CD4-positive, alpha-beta T cell treated with Interleukin-21 for 1 hour (primary cell): ENCODE results near the gene B4GAT1.
"Not testable (repeated sequence)": the region's sequence is repeated elsewhere in the genome, so short reads cannot be mapped to it uniquely, and the experiment has no call there.

Experiments
- DNase-seq: peaks from one replicate; pipeline ENCODE4 v3.0.0-alpha.2; 2020

The B4GAT1 gene

GRCh38 chr11:66320289-66320688 lies 27.1 kb downstream of the B4GAT1 start:
- DNase-seq = not testable (repeated sequence)

DNA sequence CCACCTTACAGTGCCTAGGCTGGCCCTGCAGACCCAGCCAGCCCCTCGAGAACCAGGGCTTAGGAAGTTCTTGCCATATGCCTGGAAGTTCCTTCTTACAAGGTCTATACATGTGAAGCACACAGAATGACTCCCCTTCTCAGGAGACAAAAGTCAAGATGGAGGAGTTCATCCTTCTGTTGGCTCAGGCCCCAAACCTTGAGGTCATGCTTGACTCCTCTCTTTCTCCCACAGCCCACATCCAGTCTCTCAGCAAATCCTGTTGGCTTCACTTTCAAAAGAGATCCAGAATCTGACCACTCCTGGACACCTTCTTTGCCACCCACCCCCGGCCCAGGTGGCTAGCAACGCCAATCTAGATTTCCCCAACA lies 28.8 kb downstream of the B4GAT1 start:
- DNase-seq = no peak

DNA sequence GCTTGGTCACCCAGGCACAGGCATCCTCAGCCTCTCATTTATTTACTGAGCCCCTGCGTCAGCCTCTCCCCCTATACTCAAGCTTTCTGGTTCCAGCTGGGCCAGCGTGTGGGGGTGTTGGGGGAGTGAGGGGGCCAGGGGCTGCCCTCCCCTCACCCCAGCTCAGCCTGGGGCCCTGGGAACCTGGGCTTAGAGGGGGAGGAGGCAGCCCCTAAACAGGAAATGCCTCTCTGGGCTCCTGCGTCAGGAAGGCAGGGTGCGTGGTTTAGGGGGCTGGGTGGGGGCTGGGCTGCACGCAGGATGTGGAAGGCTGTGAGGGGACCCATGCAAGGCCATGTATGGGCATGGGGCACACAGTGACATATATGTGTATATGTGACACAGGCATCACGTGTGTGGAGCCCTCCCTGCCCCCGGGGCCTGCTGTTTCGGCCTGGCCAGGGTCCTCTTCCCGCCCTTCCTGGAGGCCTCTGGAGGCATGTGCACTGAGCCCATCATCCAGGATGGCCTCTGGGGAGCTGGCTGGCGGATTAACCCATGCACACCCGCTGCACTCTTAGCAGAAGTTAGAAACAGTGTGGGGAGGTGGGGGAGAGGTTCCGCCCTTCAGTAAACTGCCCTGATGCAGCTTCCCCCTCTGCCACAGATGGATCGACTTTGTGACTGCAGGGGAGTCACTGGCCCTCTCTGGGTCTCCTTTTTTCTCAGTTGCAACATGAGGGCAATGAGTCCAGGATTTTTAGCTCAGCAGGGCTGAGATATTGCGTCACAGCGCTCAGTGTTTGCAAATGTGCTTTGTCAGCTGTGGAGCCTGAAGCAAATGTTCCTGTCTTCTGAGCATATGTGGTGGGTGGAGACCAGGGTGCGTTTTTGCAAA lies 29.5 kb downstream of the B4GAT1 start:
- peak; percentile 74 for DNase-seq

DNA sequence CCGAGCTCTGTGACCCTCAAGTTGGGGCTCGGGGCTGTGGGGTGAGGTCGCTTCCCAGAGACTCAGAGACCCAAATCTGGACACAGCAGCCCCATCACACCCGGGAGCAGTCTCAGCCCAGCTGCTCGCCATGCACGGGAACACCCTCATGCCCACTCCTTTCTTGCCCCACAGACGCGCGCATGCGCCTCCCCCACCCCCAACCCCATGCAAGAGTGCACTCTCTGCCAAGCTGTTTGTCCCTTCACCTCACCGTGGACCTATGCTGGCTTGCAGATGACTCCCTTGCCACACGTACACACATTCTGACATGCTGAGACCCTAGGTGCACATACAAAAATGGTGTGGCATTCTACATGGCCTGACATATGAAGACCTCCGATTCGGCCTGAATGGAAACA lies 30.1 kb downstream of the B4GAT1 start:
- DNase-seq = peak; percentile 41

DNA sequence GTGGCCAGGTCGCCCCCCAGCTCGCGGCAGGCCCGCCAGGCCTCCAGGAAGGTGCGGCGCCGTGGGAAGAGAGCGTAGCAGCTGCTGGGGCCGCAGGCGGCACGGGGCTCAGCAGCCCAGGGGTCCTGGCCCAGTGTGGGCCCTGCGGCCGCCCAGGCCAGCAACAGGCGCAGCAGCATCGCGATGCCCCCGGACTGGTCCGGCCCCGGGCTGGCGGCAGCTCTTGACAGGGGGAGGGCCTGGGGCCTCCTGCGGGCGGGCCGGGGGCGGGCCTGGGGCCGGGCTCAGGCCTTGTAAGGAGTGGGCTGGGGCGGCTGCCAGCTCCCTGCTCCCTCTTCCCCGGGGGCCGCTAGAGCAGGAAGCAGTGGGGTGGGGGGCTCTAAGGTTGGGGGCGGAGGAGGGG lies 30.6 kb downstream of the B4GAT1 start, which contains the start of gene CD248:
Gene CD248, minus strand, starts transcription at position 196 of the 403 bp plus-strand sequence. Its CDS starts 17 bp downstream, at position 179.
- DNase-seq = no peak

DNA sequence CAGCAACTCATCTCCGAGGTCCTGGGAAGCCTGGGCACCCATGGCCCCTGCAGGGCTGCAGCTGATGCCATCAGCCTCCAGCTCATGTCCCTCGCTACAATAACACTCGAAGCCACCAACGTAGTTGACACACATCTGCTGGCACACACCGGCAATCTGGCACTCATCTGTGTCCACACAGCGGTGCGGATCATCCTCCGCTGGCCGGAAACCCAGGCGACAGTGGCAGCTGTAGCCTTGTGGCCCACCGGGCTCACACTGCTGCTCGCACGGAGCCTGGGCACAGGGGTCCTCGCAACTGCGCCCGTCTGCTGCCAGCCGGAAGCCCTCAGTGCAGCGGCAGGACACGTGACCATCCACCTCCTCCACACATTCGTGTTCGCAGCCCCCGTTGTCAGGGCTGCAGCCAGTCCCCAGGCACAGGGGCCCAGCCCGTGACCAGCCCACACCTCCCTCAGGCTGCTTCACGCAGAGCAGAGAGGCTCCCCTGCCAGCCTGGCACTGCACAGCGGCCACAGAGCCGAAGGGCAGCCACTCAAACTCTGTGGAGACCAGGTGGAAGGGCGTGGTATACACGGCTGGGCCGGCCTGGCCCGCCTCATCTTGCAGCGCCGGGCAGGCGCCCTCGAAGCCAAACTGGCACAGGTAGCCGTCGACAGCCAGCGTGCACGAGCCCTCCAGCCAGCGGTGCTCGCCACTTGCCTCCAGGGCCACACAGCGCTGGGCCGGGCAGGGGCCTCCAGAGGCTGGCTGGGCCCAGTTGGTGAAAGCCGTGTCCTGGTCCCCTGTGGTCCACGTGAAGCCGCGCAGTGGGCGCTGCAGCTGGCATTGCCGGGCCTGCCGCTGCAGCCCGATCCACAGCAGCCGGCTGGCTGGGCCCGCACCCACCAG lies 31.3 kb downstream of the B4GAT1 start:
- DNase-seq = no peak

DNA sequence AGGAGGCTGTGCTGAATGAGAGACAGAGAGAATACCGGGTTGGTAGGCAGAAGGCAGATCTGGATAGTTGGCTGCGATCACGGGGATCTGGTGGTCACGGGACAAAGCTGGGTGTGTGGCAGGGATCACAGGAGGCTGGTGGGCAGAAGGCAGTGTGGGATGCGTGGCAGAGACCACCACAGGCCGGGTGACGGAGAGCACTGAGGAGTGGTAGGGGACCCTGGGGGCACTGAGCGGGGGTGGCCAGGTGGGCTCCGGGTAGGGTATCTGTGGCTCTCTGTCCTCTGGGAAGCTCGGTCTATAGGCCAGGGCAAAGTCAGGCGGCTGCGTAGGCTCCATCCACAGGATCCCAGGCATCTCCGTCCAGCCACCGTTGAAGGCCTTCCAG lies 31.9 kb downstream of the B4GAT1 start:
- DNase-seq = no peak

- DNase-seq = no peak
Observed at GRCh38 chr11:66314561-66315497, 32.6 kb downstream of the B4GAT1 start.

DNA sequence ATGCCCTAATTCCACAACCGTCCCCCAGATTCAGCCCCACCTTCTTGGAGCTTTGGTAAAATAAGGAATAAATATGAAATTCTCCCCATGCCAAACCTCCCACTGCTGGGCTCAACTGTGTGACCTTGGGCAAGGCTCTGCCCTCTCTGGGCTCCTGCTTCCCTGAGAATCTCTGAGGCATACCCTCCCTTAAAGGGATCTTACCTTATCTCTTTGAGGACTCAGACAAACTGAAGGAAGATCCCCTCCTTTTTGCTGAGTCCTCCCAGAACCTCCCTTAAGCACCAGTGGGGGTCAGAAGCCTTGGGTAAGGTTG lies 33.3 kb downstream of the B4GAT1 start:
- DNase-seq = no peak

DNA sequence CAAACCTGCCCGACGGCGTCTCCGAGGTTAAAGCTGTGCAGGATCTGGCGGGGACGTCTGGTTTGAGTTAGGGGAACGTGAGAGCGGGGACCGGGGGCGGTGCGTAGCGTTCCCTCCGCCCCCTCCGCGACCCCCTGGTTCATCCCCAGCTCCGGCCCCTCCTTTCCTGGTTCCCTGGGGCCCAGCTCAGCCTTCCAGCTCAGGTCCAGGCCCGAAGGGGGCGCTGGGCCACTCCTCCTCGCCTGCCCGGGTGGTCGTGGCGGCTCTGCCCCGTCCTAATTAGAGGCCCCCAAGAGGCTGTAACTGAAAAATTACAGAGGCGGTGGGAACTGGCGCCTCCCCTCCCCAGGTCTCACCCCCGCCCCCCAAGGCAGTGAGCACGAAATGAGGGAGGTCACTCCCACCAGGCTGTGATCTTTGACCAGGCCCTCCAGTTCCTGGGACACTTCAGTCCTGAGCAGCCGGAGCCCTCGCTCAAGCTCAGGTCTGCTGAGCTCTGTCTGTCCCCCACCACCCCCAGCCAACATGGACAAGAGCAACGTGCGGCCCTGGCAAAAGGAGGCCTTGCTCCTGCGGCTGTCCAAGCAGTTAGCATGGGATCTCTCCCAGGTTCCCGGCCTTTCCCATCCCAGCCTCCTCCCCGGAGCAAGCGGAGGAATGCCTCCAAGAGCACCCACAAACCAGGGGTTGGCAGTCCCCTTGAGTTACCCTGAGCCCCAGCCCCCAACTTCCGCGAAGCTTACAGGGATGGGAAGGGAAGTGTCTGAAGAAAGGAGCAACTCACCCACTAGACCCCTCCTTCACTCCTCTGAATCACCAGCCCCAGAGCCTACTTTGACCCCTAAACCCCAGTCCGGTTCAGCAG lies 33.9 kb downstream of the B4GAT1 start:
- no peak for DNase-seq

DNA sequence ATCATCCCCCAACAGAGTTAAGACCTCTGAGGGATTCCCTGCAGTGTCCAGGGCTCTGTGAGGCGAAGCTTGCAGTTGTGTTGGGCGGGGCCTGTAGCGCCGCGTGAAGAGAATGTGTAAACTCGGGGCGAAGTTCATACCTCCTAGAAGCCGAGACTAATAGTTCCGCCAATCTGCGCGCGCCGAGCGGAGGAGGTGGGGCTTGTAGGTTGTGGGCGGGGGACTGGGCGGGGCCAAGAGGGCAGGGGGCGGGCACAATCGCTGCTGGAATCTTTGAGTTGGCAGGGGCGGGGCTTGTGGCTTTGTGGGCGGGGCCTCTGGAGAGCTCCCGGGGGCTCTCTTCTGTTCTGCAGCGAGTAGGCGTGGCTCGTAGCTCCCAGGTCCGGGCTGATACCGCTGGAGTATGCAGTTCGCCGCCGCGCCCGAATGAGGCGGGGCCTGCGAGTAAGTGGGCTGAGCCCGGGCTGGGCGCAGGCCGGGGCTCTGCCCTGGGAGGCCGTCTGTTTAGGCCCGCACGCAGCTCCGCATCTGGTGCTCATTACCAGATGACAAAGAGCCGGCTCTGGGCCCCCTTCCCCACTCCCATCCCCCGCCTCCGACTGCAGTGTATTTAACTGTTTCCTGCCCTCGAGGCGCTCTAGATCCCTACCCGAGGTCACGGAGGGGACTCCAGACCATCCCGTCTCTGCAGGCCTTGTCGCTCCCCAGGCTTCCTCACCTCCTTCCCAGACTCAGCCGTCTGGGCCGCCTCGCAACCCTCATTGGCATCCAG lies 34.7 kb downstream of the B4GAT1 start:
- DNase-seq = peak; percentile 98

DNA sequence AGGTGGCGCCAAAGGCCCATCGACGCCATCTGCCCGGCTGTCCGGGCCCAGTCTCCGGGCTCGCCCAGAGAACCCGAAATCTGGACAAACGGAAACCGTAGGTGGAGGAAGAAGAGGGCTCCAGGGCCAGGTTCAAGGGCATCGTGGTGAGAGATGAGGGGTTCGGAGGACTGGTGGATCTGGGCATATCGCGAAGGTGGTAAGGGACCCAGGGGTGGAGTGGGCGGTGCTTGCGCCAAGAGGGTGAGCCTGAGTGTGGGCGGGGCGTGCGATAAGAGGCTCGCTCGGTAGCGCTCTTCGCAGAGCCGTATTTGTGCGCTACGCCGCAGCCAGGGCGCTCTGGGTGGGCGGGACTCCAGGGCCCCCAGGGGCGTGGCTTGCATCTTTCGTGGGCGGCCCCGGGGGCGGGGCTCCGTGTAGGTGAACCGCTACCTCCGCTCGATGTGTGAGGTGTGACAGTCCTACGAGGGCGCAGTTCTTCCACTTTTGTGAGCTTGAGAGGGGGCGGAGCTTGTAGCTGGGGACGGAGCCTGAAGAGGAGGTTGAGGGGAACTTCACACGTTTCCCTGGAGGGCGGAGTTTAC lies 35.4 kb downstream of the B4GAT1 start:
- DNase-seq = peak; percentile 99

DNA sequence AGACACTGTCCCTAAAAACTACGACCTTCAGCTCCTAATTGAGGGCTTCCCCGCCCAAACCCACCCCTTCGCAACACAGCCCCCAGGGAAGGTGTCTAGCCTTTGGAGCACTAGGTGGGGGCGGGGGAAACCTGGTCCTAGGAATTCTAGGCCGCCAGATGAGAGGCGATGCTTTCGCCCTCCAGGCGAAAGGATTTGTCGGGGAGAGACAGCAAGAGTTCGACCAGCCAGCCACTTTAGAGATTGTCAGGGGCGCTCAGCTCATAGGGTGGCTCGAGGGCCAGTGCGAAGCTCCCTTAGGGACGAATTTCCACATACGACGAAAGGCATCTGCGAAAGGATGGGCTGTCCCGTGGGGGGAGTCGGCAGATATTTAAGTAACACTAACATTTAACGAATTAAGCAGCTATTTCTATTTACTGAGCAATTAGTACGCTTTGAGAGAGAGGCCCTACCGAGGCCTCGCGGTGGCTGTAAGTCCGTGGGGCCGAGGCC lies 35.9 kb downstream of the B4GAT1 start:
- DNase-seq = no peak

DNA sequence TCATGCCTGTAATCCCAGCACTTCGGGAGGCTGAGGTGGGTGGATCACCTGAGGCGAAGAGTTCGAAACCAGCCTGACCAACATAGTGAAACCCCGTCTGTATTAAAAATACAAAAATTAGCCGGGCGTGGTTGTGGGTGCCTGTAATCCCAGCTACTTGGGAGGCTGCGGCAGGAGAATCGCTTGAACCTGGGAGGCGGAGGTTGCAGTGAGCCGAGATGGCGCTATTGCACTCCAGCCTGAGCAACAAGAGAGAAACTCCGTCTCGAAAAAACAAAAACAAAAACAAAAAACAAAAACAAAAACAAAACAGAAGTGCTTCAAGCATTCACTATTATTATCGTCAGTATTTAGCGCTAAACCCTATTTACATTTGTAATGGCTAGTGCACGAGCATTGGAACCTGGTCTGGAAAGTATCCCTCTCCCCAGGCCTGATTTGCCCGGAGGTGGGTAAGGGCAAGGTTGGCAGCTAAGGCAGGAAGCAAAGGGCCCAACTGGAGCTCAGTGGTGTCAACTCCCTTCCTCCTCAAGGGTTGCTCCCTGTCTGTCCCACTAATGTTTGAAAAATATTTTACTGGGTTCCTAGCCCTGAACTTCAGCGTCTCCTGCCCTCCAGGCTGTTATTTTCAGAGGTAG lies 36.5 kb downstream of the B4GAT1 start:
- not testable (repeated sequence) for DNase-seq

- no peak for DNase-seq
Observed at GRCh38 chr11:66310324-66310723, 37.1 kb downstream of the B4GAT1 start.

DNA sequence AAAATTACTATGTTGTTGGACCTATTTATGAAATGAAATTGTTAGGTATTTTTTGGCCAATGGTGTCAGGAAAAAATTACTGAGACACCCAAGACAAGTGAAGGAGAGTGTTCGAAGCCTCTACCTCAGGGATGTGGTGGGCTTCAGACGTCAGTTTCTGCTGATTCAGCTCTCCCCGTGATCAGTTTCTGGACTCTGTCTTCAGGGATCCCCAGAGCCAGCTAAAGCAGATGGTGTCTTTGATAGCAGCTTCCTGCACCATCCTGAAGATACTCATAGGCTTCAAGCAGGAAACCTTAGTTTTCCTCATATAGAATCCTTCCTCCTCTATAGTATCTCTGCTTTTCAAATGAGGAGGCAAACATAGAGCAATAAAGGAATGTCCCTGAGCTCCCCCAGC lies 38.0 kb downstream of the B4GAT1 start:
- no peak for DNase-seq

DNA sequence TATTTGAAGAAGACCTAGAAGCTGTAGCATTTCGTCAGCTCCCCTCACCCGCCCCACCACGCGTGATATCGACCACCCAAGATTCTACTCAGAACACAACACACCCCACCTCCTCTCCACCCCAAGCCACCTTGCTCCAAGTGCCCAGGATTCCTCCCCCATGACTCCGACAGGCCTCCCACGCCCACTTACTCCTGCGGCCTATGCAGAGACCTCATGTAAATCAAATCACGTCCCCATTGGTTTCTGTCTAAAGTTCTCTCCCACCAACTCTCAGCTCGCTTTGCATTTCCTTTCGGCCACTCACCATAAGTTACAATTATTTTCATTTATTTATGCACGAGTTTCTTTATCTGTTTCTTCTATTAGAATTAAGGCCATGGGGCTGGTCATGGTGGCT lies 44.8 kb downstream of the B4GAT1 start:
- no peak for DNase-seq

DNA sequence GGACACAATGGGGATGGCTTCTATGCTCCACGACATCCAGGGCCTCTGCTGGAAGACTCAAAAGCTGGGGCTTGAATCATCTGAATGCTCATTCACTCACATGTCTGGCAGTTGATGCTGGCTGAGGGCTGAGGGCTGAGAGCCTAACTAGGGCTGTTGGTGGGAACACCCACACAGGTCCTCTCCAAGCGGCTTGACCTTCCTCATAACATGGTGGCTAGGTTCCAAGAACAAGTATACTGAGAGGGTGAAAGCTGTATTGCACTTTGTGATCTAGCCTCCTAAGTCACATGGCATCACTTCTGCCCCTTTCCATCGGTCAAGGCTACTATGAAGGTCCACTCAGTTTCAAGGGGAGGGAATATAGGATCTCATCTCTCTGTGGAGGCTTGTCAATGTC lies 48.2 kb downstream of the B4GAT1 start:
- no peak for DNase-seq

DNA sequence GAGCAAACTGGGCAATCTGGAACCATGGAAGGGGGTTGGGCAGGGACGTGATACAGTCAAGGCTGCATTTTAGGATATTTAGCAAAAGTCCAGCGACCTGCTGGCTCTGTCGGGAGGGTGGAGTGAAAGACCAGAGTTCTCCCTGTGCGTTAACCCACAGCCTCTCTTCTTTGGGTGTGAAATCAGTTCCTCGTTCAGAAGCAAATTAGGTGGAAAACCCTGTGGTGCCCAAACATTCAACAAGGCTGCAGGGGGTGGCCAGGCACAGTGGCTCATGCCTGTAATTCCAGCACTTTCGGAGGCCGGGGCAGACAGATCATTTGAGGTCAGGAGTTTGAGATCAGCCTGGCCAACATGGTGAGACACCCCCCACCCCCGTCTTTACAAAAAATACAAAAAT lies 49.8 kb downstream of the B4GAT1 start:
- no peak for DNase-seq
